Panc1 (cell line): ENCODE results near the gene RNASET2.

Experiments used
- POLR2AphosphoS5 ChIP-seq: IDR thresholded peaks from 2 replicates; pipeline ENCODE4 v1.6.1; 2012; ENCODE audit warnings: mild to moderate bottlenecking, low read depth, low read length, moderate library complexity
- TF ChIP-seq, protein P1 (sequence below): fragments of 450-650 bp; IDR thresholded peaks from 2 replicates; pipeline ENCODE4 v1.5.1; 2017; ENCODE audit warnings: mild to moderate bottlenecking

- TF ChIP-seq, protein P1, sequence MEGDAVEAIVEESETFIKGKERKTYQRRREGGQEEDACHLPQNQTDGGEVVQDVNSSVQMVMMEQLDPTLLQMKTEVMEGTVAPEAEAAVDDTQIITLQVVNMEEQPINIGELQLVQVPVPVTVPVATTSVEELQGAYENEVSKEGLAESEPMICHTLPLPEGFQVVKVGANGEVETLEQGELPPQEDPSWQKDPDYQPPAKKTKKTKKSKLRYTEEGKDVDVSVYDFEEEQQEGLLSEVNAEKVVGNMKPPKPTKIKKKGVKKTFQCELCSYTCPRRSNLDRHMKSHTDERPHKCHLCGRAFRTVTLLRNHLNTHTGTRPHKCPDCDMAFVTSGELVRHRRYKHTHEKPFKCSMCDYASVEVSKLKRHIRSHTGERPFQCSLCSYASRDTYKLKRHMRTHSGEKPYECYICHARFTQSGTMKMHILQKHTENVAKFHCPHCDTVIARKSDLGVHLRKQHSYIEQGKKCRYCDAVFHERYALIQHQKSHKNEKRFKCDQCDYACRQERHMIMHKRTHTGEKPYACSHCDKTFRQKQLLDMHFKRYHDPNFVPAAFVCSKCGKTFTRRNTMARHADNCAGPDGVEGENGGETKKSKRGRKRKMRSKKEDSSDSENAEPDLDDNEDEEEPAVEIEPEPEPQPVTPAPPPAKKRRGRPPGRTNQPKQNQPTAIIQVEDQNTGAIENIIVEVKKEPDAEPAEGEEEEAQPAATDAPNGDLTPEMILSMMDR, result no peak
- no peak for TF ChIP-seq POLR2AphosphoS5
These were observed 28.3 kb downstream of the RNASET2 start for GRCh38 chr6:166927935-166928643.
